Measurements from ENCODE around the gene ETS1. TPM values are rescaled to one million over a fixed set of nuclear protein-coding genes. Genes with fewer than 3 reads are reported as not detected.

Gene ETS1
- total RNA-seq, 1 donor from 2014 or later, result 24.6 TPM

DNA sequence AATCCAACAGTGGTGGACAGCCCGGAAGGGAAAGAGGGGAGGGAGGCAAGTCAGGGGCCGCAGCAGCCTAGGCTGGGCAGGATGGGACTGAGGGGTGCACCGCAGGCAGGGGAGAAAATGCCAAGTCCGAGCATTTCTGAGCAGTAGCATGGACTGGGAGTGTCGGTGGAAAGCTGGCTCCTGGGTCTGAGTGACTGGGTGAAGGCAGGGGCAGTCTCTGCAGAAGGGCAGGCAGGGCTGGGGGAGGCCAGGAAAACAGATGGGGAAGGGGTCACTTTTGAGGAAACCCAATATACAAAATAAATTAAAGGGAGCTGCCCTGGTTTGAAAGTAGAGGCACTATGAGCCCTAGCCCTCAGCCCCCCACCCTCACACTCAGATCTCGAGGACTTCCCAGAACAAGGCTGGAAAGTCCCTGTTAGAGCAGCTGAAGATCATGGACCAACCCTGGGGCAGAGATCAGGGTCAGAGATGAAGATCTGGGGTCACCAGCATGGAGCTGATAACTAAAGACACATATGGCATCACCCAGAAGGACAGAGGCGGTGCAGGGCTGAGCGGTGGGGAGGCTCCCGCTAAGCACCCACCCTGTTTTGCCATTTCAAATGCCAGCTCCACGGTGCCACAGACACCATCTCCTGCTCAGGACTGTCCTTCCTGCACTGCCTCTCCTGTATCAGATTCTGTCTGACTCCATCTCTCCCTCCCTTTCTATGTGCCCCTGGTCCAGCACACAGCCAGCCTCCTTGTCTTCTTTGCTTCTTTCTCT lies 32.4 kb upstream of the ETS1 start:
- DNase-seq (ENCODE audit: low spot score), result no peak

DNA sequence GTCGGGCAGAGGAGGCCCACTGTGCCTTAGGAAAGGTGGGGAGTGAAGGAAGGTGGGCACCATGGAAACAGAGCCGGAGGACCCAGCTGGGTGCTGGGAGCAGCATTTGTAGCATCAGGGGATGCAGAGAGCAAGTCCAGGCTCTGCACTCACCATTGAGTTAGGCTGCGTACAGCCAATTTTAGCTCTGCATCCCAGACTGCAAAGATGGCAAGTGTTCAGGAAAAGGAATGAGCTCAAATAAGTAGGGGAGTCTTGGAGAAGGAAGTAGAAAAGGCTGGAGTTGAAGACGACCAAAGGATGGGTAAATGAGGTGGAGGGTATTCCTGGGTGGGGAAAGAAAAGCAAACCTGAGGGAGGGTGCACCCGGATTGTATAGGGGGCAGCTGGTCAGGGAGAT lies 31.6 kb upstream of the ETS1 start:
- DNase-seq (ENCODE audit: low spot score), result no peak

- no peak for DNase-seq (ENCODE audit: low spot score)
Measured at GRCh38 chr11:128618603-128619002, 31.2 kb upstream of the ETS1 start.

DNA sequence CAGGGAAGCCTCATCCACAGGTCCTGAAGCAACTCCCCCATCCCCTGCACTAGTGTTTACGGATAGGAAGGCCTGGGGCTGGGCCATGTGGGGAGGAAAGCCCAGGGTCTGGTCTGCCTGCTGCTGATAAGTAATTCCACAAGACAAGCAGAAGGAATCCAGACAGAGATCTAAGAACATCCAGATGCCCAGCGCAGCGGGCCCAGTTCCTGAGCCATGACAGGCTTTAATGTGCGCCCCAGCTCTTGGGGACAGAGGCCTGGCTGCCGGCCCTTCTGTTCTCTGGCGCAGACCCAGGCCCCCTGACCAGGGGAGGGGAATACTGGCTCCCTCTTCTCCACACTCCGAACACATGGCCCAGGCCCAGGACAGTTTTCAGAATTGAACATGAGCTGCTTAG lies 28.8 kb upstream of the ETS1 start:
- DNase-seq (ENCODE audit: low spot score), result peak; percentile 85

- DNase-seq (ENCODE audit: low spot score), result no peak
Measured at GRCh38 chr11:128615612-128616011, 28.3 kb upstream of the ETS1 start.

DNA sequence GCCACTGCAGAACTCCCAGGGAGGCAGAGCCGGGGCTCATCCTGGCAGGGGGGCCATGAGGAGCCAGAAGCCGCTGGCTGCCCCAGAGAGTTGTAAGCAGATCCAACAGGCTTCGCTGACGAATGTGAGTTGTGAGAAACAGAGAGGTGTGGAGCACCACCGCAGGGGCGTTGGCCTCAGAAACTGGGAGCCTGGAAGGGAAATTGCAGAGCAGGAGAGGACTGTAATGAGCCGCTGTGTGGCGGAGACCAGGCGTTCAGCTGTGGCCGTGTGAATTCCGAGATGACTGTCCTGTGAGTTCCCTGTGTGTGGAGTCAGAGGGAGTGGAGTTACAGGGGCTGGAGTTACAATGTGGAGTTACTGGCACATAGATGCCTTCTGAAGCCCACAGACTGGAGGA lies 27.7 kb upstream of the ETS1 start:
- DNase-seq (ENCODE audit: low spot score), result peak; percentile 30

DNA sequence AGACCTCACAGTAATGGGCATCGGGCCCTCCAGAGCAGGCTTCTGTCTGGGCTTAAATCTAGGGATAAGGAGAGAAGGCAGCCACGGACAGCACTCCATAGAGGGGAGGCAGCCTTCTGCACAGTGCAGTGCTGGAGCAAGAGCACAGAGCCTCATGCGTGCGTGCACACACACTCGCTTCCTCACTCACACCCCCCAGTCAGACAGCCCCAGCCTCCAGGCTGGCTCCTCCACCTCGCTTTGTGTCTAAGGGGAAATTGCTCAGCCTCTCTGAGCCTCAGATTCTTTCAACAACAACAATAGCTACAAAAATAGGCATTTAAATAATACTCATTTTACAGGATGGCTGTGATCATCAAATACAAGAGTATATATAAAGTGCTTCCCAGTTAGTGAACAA lies 26.7 kb upstream of the ETS1 start:
- no peak for DNase-seq (ENCODE audit: low spot score)

DNA sequence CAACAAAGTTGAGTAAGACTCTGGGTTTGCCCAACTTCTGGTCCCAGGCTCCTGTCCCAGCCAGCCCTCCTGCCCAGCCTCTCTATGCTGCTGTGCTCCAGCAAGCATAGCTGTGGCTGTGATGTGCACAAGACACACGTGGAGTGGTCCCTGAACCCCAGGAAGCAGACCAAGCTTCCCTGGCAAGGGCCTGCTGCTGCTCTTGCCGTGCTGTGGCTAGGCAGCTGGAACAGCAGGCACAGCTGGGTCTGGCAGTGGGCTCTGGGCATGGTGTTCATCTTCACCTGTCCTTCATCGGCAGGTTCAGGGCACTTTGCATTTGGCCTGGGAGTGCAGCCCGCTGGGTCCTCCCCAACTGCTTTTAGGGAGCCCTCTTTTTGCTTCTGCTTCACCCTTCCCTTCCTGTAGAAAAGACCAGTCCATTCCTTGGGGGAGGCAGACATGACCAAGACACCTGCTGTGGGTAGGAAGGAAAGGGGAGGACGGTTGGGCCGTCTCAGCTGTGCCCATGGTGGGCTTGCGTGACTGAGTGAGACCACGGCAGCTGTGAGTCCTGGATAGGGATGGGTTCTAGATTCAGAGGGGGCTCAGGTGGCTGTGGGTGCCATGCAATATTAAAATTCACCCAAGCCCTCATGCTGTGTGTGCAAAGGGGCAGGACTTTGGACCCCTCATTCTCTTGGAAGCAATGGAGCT lies 26.1 kb upstream of the ETS1 start:
- no peak for DNase-seq (ENCODE audit: low spot score)

DNA sequence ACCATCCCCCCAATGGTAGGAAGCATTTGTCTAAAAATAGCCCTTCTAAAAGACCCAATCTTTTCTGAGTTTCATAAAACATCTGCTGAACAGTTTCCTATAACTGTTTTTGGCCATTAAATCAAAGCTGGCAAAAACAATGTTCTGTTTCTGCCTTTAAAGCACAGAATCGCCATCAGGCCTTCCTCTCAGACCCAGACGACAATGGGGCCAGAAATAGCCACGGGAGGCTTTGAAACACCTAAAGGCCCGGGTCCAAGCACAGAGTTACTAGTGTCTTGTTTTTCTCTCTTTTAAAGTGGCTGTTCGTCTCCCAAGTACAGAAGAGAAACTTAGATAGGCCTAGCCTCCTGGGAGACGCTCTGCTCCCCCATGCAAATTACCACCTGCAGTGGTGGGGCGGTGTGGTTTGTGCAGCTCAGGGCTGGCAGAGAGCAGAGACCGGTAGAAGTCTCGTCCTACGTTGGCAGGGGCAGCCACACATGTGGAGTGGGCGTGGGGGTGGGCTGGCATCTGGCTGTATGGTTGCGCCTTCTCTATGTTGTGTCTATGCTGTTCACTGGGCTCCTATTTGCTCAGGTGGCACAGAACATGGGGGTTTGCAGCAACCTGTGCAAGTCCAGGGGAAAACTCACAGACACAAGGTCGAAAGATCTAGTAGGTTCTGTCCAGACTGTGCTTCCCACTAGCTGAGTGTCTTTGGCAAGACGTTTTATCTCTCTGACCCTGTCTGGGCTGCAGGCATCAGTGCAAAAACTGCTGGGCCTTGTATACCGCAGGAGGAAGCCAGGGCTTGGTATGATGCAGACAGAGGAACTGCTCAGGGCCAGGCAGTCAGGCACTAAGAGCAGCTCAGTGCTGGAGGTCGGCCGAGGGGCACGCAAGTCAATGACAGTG lies 23.6 kb upstream of the ETS1 start:
- DNase-seq (ENCODE audit: low spot score), result peak; percentile 64

DNA sequence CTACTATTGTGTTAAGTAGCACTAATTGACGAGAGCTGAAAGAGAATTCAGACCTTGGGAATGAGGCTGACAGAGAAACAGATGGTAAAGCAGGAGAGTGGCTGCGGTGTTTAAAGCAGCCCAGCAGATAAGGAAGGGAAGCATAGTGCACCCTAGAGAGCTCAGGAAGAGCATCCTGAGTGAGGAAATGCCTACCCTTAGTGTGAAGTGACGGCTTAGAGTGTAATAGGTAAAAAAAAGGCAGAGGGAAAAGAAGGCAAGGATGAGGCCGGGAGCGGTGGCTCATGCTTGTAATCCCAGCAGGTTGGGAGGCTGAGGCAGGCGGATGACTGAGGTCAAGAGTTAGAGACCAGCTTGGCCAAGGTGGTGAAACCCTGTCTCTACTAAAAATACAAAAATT lies 22.4 kb upstream of the ETS1 start:
- no peak for DNase-seq (ENCODE audit: low spot score)

GRCh38 chr11:128608746-128609407 lies 21.5 kb upstream of the ETS1 start:
- DNase-seq (ENCODE audit: low spot score), result no peak

DNA sequence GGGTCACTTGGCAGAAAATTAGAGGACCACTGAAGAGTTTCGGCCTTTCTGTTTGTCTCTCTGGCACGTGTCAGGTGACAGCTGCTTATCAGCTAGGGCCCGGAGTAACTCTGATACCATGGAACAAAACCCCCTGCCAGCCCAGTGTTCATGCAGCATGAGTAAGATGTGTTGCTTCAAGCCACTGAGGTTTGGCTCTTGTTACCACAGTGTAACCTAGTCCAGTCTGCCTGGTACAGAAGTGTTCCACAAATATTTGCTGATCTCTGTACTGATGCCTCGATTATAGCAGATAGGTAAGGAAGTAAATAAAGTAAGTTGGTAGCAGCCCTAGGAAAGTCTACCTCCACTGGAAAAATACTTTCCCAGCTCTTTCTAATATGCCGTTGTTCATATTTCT lies 20.5 kb upstream of the ETS1 start:
- no peak for DNase-seq (ENCODE audit: low spot score)

DNA sequence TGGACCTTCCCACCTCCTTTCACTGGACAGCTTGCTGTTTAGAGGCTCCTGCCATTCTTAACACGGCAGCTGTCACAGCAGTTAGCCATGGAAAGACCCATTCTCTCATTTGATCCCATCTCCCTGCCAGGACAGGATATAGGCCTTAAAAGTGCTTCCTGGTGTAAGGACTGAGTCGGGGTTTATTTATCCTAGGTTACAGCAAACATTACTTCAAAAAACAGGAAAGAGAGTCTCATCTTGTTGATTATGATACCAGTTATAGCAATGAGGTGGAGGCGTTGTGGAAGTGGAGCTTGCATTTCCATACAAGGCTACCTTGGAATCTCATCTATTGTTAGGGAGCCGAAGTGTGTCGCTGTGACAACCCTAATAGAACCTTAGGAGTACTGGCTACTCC lies 17.4 kb upstream of the ETS1 start:
- no peak for DNase-seq (ENCODE audit: low spot score)

- no peak for DNase-seq (ENCODE audit: low spot score)
Measured at GRCh38 chr11:128603752-128604414, 16.5 kb upstream of the ETS1 start.

- no peak for DNase-seq (ENCODE audit: low spot score)
Measured at GRCh38 chr11:128603003-128603696, 15.8 kb upstream of the ETS1 start.

- DNase-seq (ENCODE audit: low spot score), result no peak
Measured at GRCh38 chr11:128599729-128600128, 12.4 kb upstream of the ETS1 start.

- DNase-seq (ENCODE audit: low spot score), result no peak
Measured at GRCh38 chr11:128598506-128599150, 11.3 kb upstream of the ETS1 start.

GRCh38 chr11:128598096-128598495 lies 10.7 kb upstream of the ETS1 start:
- no peak for DNase-seq (ENCODE audit: low spot score)

DNA sequence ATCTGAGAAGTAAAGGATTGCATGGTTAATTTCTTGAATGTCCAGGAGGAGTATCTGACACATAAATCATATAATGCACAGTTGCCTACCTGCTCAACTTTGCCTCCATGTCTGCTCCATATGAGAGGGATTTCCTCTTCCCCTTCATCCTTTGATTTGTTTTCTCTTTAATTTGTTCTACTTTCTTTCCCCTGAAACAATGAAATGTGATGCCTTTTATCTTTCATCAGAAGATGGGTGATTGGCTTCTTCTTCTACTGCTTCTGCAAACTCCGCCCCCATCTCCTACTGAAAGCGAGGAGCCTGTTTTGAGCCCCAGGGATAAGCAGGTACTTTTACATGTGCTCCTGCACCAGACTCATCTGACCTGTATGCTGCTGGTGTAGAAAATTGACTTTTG lies 9.9 kb upstream of the ETS1 start:
- no peak for DNase-seq (ENCODE audit: low spot score)

DNA sequence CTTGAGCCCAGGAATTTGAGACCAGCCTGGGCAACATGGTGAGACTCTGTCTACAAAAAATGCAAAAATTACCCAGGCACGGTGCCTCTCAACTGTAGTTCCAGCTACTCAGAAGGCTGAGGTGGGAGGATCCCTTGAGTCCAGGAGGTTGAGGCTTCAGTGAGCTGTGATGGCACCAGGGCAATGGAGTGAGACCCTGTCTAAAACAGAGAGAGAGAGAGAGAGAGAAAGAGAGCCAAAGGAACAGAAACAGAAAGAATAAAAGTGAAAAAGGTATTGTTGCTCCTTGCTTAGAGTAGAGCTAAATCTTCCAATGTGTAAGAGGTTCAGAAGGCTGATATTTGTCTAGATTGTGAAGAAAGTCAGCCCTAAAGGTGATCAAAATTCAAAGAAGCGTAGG lies 8.9 kb upstream of the ETS1 start:
- no peak for DNase-seq (ENCODE audit: low spot score)
